Cardiac fibroblast (primary cell): ENCODE data around the gene MED13.

Experiments used
- DNase-seq, 2 donors: peaks; one replicate each; pipeline versions ENCODE4 v3.0.0 to v3.0.0-alpha.2; 2010; ENCODE audit warnings: low read depth in 2 of 2
- H3K4me3 ChIP-seq, 2 donors: replicated peaks in 1 of 2; 1 replicate in 1 of 2; 2 replicates in 1 of 2; pipeline ENCODE4 v1.5.1; 2011; ENCODE audit warnings: low read depth in 2 of 2, low read length in 2 of 2, mild to moderate bottlenecking in 2 of 2, moderate library complexity in 1 of 2
- TF ChIP-seq, protein P1 (sequence below): IDR thresholded peaks from one replicate; pipeline ENCODE4 v1.5.1; 2011; ENCODE audit warnings: low read depth, mild to moderate bottlenecking, low read length, inconsistent platforms

Gene MED13, protein sequence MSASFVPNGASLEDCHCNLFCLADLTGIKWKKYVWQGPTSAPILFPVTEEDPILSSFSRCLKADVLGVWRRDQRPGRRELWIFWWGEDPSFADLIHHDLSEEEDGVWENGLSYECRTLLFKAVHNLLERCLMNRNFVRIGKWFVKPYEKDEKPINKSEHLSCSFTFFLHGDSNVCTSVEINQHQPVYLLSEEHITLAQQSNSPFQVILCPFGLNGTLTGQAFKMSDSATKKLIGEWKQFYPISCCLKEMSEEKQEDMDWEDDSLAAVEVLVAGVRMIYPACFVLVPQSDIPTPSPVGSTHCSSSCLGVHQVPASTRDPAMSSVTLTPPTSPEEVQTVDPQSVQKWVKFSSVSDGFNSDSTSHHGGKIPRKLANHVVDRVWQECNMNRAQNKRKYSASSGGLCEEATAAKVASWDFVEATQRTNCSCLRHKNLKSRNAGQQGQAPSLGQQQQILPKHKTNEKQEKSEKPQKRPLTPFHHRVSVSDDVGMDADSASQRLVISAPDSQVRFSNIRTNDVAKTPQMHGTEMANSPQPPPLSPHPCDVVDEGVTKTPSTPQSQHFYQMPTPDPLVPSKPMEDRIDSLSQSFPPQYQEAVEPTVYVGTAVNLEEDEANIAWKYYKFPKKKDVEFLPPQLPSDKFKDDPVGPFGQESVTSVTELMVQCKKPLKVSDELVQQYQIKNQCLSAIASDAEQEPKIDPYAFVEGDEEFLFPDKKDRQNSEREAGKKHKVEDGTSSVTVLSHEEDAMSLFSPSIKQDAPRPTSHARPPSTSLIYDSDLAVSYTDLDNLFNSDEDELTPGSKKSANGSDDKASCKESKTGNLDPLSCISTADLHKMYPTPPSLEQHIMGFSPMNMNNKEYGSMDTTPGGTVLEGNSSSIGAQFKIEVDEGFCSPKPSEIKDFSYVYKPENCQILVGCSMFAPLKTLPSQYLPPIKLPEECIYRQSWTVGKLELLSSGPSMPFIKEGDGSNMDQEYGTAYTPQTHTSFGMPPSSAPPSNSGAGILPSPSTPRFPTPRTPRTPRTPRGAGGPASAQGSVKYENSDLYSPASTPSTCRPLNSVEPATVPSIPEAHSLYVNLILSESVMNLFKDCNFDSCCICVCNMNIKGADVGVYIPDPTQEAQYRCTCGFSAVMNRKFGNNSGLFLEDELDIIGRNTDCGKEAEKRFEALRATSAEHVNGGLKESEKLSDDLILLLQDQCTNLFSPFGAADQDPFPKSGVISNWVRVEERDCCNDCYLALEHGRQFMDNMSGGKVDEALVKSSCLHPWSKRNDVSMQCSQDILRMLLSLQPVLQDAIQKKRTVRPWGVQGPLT (N-terminal part only)

DNA sequence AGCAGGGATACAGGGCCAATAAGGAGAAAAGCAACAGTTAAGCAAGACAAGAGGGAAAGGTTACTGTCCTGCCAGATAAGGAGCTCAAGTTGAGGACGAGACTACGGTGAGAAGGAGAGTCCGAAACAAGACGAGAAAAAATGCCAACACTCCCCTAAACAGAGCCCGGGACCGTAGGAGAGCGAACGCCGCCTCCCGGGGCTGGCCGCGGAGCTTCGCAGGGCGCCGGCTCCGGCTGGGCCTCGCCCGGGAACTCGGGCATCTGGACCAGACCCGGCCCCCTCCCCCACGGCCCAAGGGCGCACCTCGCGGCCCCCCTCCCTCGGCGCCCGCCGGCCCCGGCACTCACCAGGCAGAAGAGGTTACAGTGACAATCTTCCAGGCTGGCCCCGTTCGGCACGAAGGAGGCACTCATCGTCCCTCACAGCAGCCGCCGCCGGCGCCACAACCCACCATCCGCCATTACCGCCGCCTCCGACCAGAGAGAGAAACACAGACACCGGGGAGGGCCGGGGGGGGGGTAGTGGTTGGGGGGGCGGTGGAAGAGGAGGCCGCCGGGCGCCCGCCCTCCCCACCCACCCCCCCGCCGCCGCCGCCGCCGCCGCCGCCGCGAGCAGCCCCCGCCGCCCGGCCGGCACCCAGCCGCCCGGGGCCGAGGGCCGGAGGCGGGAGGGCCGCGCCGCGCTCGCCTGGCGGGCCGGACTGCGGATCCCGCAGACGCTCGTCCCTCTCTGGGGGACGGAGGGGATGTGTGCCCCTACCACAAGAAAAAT, at the start of gene MED13:
MED13 (minus strand) TSS at position 488 of the 773 bp plus-strand sequence; CDS start at position 415, 73 bp downstream.
- peak; percentile 45 for DNase-seq
- TF ChIP-seq, protein P1, sequence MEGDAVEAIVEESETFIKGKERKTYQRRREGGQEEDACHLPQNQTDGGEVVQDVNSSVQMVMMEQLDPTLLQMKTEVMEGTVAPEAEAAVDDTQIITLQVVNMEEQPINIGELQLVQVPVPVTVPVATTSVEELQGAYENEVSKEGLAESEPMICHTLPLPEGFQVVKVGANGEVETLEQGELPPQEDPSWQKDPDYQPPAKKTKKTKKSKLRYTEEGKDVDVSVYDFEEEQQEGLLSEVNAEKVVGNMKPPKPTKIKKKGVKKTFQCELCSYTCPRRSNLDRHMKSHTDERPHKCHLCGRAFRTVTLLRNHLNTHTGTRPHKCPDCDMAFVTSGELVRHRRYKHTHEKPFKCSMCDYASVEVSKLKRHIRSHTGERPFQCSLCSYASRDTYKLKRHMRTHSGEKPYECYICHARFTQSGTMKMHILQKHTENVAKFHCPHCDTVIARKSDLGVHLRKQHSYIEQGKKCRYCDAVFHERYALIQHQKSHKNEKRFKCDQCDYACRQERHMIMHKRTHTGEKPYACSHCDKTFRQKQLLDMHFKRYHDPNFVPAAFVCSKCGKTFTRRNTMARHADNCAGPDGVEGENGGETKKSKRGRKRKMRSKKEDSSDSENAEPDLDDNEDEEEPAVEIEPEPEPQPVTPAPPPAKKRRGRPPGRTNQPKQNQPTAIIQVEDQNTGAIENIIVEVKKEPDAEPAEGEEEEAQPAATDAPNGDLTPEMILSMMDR = no peak
- peak within 1 kb of the TSS; percentile 96 to 97 for H3K4me3 ChIP-seq

DNA sequence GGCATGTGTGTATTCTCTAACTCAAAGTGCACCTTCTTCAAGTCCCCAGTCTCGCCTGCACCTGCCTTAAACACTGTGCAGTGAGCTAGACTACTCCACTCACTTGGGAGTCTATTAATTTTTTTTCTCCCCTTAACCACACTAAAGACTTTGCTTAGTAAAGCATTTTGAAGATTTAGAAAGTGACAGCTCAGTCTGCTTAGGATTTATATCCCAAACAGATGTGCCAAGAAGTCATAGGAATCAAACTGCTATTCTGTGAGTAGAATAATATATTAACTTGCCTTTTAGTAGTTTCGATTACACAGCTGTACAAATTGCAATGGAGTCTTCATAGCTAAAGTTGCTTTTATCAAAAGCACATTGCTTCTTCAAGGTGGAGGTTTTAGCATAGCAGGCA, 47.2 kb upstream of the MED13 start:
- no peak overlapping the region for H3K4me3 ChIP-seq
- TF ChIP-seq, protein P1 = no peak
- DNase-seq = no peak

DNA sequence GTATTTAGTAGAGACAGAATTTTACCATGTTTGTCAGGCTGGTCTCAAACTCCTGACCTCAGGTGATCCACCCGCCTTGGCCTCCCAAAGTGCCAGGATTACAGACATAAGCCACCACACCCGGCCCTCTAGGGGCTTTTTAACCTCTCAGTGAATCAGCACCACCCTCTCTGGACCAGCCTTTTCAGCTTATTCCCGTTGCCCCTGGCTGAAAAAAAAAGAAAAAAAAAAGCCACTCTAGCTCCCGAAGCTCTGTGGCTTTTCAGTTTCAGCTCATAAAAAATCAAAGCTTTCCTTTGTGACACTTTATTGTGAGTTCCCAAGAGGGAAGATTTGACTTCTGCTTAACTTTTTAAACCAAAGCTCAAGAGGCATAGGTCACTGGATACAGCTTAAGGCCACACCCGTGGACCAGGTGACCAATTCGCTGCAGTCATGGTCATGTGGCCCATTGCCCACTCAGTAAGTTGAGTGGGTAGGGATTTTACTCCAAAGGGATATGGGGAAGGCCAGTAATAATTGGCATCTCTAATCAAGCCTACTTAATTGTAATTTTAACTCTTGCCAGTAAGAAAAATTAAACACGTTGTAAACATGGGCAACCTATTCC, 46.6 kb upstream of the MED13 start:
- DNase-seq = no peak
- TF ChIP-seq, protein P1 = no peak
- no peak overlapping the region for H3K4me3 ChIP-seq

DNA sequence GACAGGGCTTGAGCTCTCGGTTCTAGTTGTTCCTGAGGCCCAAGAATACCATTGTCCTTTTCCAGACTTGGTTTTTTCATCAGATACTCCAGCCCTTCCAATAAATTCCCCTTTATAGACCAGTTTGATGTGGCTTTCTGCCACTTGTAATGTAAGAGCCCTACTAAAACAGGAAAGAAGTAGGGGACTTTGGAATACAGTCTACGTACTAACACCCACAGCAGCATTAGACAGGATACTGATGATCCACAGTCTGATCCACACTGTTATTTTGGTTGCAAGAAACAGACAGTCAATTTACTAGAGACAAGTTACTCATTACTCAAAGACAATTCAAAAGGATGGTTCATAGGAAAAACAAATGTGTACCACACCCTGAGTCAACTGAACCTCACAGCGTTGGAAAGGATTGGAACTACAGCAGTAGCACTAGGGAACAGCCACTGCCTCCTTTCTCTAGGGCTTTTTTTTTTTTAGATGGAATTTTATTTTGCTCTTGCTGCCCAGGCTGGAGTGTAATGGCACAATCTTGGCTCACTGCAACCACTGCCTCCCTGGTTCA, 45.9 kb upstream of the MED13 start:
- H3K4me3 ChIP-seq = no peak overlapping the region
- DNase-seq = peak in 1 of 2 donors; percentile 40
- TF ChIP-seq, protein P1 = no peak

DNA sequence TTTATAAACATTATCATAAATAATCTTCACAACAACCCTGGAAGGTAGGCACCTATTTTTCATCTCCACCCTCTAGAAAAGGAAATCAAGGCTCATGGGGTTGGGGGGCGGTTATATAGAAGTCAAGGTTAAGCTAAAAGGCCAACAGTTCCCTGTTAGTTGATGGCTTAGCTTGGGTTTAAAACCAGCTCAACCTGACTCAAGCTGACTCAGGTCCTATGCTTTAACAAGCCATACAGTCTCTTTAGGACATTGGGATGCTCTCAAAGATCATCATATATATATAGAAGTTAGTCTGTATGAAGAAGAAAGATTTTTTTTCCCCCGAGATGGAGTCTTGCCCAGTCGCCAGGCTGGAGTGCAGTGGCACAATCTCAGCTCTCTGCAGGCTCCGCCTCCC, 44.8 kb upstream of the MED13 start:
- no peak for DNase-seq
- TF ChIP-seq, protein P1 = no peak
- no peak overlapping the region for H3K4me3 ChIP-seq
